ENCODE results near the gene APOL1. TPM values are rescaled to one million over a fixed set of nuclear protein-coding genes. Genes with fewer than 3 reads are reported as not detected.
A peak's percentile ranks its signal among the peaks of the same experiment; 100 is the strongest.

The APOL1 gene
- total and polyA plus RNA-seq, 10 donors: 10.0 to 108 (median 44.7) TPM

- 86 to 96% (median 93%) methylated on average over 9 to 21 of the region's 21 CpGs for WGBS, 5 donors
- DNase-seq: peak; percentile 61
- H3K27ac ChIP-seq: peak overlapping the region in 5 of 8 donors; percentile 38 to 69 (median 56)
Observed at GRCh38 chr22:36285545-36285944, 32.6 kb downstream of the APOL1 start.

GRCh38 chr22:36286096-36286957, 33.4 kb downstream of the APOL1 start:
- H3K4me3 ChIP-seq: no peak overlapping the region
- H3K36me3 ChIP-seq: peaks cover 32 to 100% (median 93%) of the 10 kb centered on the region in 6 donors
- 73 to 85% (median 75%) methylated on average over 21 to 28 of the region's 28 CpGs for WGBS, 5 donors
- peak; percentile 89 for DNase-seq
- peaks cover 0 to 3% (median 0%) of the 10 kb centered on the region in 8 donors for H3K9me3 ChIP-seq
- intact Hi-C loops (cut with DNase I; ENCODE audit: low total_unique reads): no loop called here
- H3K27me3 ChIP-seq (replicated peaks in 1 of 7): no peaks in the 10 kb centered on the region
- H3K27ac ChIP-seq: peak overlapping the region in 6 of 8 donors; percentile 38 to 69 (median 54)
- TF ChIP-seq POLR2AphosphoS5 (IDR thresholded peaks at IDR 0.05) (peak; percentile 50 to 85 (median 71)), POLR2A (IDR thresholded peaks at IDR 0.05) (no peak), CTCF (IDR thresholded peaks at IDR 0.05 in 8 of 11, conservative IDR thresholded peaks at IDR 0.05 in 3 of 11) (peak; percentile 67 to 93 (median 83))
- H3K4me1 ChIP-seq: peaks cover 0 to 39% (median 8%) of the 10 kb centered on the region in 6 donors

More at GRCh38 chr22:36285545-36285944, 32.6 kb downstream of the APOL1 start:
- Histone ChIP-seq H3K27me3 (replicated peaks in 1 of 7) (no peaks in the 10 kb centered on the region), H3K4me3 (no peak overlapping the region), H3K9me3 (peaks cover 0 to 2% (median 0%) of the 10 kb centered on the region in 8 donors), H3K4me1 (peaks cover 0 to 47% (median 8%) of the 10 kb centered on the region in 6 donors), H3K36me3 (peaks cover 32 to 100% (median 98%) of the 10 kb centered on the region in 6 donors)
- peak in 1 of 3 donors; percentile 48 for TF ChIP-seq POLR2AphosphoS5 (IDR thresholded peaks at IDR 0.05)
- TF ChIP-seq CTCF (IDR thresholded peaks at IDR 0.05 in 8 of 11, conservative IDR thresholded peaks at IDR 0.05 in 3 of 11): no peak
- intact Hi-C loops (cut with DNase I; ENCODE audit: low total_unique reads): no loop called here

- H3K27ac ChIP-seq: peak overlapping the region in 3 of 8 donors; percentile 24 to 40 (median 38)
- H3K36me3 ChIP-seq: peaks cover 33 to 100% (median 93%) of the 10 kb centered on the region in 6 donors
- TF ChIP-seq CTCF (IDR thresholded peaks at IDR 0.05 in 8 of 11, conservative IDR thresholded peaks at IDR 0.05 in 3 of 11): no peak
- peak in 1 of 3 donors; percentile 11 for TF ChIP-seq POLR2AphosphoS5 (IDR thresholded peaks at IDR 0.05)
- peaks cover 0 to 53% (median 19%) of the 10 kb centered on the region in 6 donors for H3K4me1 ChIP-seq
- 90 to 95% (median 91%) methylated on average over 20 of the region's 20 CpGs for WGBS, 5 donors
- no peak overlapping the region for H3K4me3 ChIP-seq
- intact Hi-C loops (cut with DNase I; ENCODE audit: low total_unique reads): no loop called here
- DNase-seq: peak; percentile 70
- peaks cover 0 to 3% (median 0%) of the 10 kb centered on the region in 8 donors for H3K9me3 ChIP-seq
- H3K27me3 ChIP-seq (replicated peaks in 1 of 7): no peaks in the 10 kb centered on the region
Observed at GRCh38 chr22:36287881-36288515, 35.1 kb downstream of the APOL1 start.
